ENCODE data around the gene PCBP3.
"Not testable (repeated sequence)": the region's sequence is repeated elsewhere in the genome, so short reads cannot be mapped to it uniquely, and the experiment has no call there.

The PCBP3 gene

DNA sequence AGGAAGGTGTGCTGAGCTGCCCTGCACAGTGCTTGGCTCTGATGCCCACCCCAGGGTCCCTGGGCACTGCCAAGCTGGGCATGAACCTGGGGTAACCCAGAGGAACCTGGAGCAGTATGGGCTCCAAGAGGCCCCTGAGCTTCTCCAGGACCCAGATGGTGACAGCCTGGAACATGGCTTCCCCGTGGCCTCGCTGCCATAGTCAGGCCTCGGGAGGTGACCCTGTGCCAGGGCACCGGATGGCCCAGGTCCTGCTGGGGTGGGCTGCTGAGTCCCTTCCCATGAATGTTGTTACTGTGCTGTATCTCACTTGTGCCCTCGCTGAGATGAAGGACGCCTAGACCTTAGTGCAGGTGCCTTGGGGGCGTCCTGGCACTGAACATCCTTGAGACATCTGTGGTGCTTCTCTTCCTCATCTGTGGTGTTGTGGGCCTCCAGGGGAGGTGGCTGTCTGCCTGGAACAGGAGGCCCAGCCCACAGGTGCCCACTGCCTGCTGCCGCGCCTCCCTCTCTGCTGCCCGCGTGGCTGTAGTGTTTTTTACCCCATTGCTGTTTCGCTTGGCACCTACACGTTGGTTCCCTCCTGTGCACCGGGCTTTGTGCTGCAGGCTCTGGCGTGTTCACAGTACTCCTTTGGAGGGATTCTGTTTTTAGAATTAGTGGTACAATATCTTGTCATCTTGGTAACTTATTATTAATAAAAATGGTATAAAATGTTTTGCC, 160.3 kb downstream of the PCBP3 start:
- TF ChIP-seq, protein P1, sequence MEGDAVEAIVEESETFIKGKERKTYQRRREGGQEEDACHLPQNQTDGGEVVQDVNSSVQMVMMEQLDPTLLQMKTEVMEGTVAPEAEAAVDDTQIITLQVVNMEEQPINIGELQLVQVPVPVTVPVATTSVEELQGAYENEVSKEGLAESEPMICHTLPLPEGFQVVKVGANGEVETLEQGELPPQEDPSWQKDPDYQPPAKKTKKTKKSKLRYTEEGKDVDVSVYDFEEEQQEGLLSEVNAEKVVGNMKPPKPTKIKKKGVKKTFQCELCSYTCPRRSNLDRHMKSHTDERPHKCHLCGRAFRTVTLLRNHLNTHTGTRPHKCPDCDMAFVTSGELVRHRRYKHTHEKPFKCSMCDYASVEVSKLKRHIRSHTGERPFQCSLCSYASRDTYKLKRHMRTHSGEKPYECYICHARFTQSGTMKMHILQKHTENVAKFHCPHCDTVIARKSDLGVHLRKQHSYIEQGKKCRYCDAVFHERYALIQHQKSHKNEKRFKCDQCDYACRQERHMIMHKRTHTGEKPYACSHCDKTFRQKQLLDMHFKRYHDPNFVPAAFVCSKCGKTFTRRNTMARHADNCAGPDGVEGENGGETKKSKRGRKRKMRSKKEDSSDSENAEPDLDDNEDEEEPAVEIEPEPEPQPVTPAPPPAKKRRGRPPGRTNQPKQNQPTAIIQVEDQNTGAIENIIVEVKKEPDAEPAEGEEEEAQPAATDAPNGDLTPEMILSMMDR (IDR thresholded peaks at IDR 0.05; ENCODE audit: low read depth, low read length, missing control alignments), result no peak
- DNase-seq (ENCODE audit: extremely low read depth, low read depth), result no peak
- no peak overlapping the region for H3K4me3 ChIP-seq (replicated peaks; ENCODE audit: low read depth, low read length)

DNA sequence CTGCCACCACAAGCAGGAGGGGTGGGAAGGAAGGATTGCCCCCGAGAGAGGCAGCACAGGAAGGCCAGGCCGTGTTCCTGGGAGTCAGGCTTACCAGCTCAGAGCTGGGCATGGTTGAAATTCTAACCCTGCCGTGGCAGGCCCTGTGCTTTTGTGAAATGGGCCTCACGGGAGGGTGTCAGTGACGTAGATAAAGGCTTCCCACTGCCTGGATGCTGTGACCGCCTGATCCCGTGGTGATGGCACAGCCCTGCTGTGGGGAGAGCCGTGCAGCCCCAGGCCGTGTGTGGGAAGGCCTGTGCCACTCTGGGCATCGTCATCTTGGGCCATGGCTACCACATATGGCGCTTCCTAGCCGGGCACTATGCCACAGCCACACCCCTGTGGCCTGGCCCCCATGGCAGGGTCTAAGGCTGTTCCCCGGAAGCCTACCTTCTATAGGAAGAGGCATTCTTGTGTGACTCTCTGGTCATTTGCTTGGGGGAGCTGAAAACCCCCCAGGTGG, 161.3 kb downstream of the PCBP3 start:
- TF ChIP-seq, protein P1 (IDR thresholded peaks at IDR 0.05; ENCODE audit: low read depth, low read length, missing control alignments), result no peak
- DNase-seq (ENCODE audit: extremely low read depth, low read depth), result no peak

DNA sequence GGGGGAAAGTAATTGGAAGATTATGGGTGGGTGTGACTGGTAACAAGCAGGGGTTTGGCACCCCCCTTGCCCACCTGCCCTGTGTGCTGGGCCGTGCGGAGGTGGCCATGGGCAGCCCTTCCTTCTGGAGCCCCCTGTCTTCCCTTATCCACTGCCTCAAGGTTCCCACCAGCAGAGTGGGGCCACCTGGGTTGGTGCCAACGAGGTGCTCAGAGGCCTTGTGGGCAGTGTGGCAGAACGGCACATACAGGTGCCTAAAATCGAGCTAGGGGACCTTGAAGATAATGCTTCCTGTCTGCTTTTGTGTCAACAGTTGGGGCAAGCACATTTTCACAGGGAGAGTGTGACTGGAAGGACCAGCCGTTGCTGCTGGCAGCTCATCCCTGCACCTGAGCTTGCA, 161.8 kb downstream of the PCBP3 start:
- no peak for DNase-seq (ENCODE audit: extremely low read depth, low read depth)
- TF ChIP-seq, protein P1 (IDR thresholded peaks at IDR 0.05; ENCODE audit: low read depth, low read length, missing control alignments), result no peak

More for the DNA sequence above, 161.3 kb downstream of the PCBP3 start:
- no peak overlapping the region for H3K4me3 ChIP-seq (replicated peaks; ENCODE audit: low read depth, low read length)

DNA sequence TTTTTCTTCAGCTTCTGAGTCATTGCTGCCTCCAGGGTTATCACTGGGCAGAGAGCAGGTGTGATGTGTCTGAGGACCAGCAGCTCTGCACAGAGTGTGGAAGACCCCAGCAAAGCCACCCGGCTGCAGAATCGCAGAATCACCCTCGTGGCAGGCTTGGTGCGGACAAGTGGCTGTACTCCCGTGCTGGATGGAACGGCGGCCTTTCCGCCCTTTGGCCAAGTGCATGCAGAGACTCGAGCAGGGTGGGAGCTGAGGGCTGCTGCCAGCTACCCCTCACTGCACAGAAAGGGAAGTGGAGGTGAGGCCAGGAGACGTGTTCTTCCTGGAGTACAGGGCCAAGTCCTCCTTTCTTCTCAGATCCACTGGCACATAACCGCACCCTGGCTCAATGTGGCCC, 162.5 kb downstream of the PCBP3 start:
- no peak overlapping the region for H3K4me3 ChIP-seq (replicated peaks; ENCODE audit: low read depth, low read length)
- TF ChIP-seq, protein P1 (IDR thresholded peaks at IDR 0.05; ENCODE audit: low read depth, low read length, missing control alignments), result no peak

More for the DNA sequence above, 161.8 kb downstream of the PCBP3 start:
- no peak overlapping the region for H3K4me3 ChIP-seq (replicated peaks; ENCODE audit: low read depth, low read length)

DNA sequence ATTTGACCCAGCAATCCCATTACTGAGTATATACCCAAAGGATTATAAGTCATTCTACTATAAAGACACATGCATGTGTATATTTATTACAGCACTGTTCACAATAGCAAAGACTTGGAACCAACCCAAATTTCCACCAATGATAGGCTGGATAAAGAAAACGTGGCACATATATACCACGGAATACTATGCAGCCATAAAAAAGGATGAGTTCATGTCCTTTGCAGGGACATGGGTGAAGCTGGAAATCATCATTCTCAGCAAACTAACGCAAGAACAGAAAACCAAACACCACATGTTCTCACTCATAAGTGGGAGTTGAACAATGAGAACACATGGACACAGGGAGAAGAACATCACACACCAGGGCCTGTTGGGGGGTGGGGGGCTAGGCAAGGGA, 165.1 kb downstream of the PCBP3 start:
- not testable (repeated sequence) for DNase-seq (ENCODE audit: extremely low read depth, low read depth); H3K4me3 ChIP-seq (replicated peaks; ENCODE audit: low read depth, low read length)

More for the DNA sequence above, 162.5 kb downstream of the PCBP3 start:
- DNase-seq (ENCODE audit: extremely low read depth, low read depth), result no peak

DNA sequence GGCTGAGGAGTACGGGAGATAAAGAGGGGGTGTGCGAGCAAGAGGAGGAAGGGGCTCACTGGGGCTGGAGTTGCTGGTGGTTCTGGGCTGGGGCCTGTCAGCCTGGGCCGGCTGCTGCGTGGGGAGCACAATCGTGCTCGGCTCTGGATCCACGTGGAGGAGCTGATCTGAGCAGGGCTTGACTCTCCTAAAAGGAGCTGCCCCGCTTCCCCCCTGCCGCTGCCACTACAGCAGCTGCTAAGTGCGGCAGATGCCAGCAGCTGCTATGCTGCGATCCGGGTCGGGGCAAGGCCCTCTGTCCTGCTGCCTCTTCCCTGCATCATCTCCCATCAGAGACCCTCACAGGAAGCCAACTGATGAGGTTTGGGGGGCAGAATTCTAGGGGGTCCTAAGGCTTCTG, 165.9 kb downstream of the PCBP3 start:
- TF ChIP-seq, protein P1 (IDR thresholded peaks at IDR 0.05; ENCODE audit: low read depth, low read length, missing control alignments), result no peak
- no peak for DNase-seq (ENCODE audit: extremely low read depth, low read depth)
- no peak overlapping the region for H3K4me3 ChIP-seq (replicated peaks; ENCODE audit: low read depth, low read length)

DNA sequence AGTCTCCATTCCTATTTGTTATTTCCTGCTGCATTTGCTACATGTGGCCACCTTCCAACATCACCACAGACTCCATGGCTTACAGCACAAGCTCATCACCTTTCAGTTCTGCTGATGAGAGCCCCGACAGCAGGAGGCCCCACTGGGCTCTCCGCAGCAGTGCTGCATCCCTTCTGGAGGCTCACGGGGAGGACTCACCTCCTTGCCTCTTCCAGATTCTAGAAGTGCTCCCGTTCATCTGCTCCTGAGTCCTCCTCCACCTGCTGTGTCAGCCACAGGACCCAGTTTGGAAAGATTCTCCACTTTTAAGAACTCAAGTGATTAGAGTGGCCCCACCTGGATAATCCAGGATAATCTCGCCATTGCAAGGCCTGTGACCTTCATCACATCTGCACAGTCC, 167.6 kb downstream of the PCBP3 start:
- TF ChIP-seq, protein P1 (IDR thresholded peaks at IDR 0.05; ENCODE audit: low read depth, low read length, missing control alignments), result no peak
- H3K4me3 ChIP-seq (replicated peaks; ENCODE audit: low read depth, low read length), result no peak overlapping the region
- no peak for DNase-seq (ENCODE audit: extremely low read depth, low read depth)

DNA sequence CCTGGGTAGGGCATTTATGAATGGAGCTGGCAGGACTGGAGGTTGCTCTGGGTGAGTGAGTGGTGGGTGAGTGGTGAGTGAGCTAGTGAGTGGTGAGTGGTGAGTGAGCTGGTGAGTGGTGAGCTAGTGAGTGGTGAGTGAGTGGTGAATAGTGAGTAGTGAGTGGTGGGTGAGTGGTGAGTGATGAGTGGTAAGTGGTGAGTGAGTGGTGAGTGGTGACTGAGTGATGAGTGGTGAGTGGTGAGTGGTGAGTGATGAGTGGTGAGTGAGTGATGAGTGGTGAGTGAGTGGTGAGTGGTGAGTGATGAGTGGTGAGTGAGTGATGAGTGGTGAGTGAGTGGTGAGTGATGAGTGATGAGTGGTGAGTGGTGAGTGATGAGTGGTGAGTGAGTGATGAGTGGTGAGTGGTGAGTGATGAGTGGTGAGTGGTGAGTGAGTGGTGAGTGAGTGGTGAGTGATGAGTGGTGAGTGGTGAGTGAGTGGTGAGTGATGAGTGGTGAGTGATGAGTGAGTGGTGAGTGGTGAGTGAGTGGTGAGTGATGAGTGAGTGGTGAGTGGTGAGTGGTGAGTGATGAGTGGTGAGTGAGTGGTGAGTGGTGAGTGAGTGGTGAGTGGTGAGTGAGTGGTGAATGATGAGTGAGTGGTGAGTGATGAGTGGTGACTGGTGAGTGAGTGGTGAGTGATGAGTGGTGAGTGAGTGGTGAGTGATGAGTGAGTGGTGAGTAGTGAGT, 170.8 kb downstream of the PCBP3 start:
- not testable (repeated sequence) for H3K4me3 ChIP-seq (replicated peaks; ENCODE audit: low read depth, low read length); DNase-seq (ENCODE audit: extremely low read depth, low read depth)

DNA sequence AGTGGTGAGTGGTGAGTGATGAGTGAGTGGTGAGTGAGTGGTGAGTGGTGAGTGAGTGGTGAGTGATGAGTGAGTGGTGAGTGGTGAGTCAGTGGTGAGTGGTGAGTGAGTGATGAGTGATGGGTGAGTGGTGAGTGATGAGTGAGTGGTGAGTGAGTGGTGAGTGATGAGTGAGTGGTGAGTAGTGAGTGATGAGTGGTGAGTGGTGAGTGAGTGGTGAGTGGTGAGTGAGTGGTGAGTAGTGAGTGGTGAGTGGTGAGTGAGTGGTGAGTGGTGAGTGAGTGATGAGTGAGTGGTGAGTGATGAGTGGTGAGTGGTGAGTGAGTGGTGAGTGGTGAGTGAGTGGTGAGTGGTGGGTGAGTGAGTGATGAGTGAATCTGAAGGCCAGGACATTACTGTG, 172.3 kb downstream of the PCBP3 start:
- not testable (repeated sequence) for DNase-seq (ENCODE audit: extremely low read depth, low read depth)

More for the DNA sequence above, 172.3 kb downstream of the PCBP3 start:
- not testable (repeated sequence) for H3K4me3 ChIP-seq (replicated peaks; ENCODE audit: low read depth, low read length)

All from HFF-Myc (cell line).